Measurements from ENCODE around the gene ITGA8. TPM values are rescaled to one million over a fixed set of nuclear protein-coding genes. Genes with fewer than 3 reads are reported as not detected.

Gene ITGA8
- total RNA-seq, 1 donor, result 2.5 TPM

DNA sequence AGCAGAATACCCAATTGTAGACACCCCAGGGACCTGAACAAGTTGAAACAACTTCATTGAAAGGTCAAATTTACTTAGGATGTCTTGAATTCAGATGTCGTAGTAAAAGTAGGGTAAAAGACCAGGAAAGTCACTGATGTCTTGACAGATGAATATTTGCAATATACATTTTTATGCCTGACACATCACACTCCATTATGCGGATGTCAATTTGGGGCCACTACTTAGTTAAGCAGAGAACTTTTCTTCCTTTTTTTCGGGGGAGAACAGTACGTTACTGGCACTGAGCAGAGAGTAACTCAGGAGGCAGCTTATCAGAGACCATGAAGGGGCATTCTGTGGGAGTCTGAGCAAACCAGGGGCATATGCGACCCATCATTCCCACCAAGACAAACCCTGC lies 4.9 kb downstream of the ITGA8 start:
- no peak overlapping the region for H3K4me3 ChIP-seq (ENCODE audit: insufficient read depth, low read length)
- H3K4me1 ChIP-seq (ENCODE audit: insufficient read depth, low read length), result no peaks in the 10 kb centered on the region
- TF ChIP-seq, protein P1, sequence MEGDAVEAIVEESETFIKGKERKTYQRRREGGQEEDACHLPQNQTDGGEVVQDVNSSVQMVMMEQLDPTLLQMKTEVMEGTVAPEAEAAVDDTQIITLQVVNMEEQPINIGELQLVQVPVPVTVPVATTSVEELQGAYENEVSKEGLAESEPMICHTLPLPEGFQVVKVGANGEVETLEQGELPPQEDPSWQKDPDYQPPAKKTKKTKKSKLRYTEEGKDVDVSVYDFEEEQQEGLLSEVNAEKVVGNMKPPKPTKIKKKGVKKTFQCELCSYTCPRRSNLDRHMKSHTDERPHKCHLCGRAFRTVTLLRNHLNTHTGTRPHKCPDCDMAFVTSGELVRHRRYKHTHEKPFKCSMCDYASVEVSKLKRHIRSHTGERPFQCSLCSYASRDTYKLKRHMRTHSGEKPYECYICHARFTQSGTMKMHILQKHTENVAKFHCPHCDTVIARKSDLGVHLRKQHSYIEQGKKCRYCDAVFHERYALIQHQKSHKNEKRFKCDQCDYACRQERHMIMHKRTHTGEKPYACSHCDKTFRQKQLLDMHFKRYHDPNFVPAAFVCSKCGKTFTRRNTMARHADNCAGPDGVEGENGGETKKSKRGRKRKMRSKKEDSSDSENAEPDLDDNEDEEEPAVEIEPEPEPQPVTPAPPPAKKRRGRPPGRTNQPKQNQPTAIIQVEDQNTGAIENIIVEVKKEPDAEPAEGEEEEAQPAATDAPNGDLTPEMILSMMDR (IDR thresholded peaks at IDR 0.05; ENCODE audit: extremely low read depth, low read depth, low read length), result no peak
- no peak overlapping the region for H2AFZ ChIP-seq (ENCODE audit: low read length)
- no peaks in the 10 kb centered on the region for H3K36me3 ChIP-seq (ENCODE audit: insufficient read depth, low read length)
- DNase-seq (ENCODE audit: insufficient read length, low spot score, missing footprints), result no peak
- no peak overlapping the region for H3K4me2 ChIP-seq (ENCODE audit: insufficient read depth, low read length)
- H3K79me2 ChIP-seq (ENCODE audit: insufficient read depth, low read length), result no peaks in the 10 kb centered on the region
- H3K9me3 ChIP-seq (ENCODE audit: low read depth, low read length), result no peaks in the 10 kb centered on the region
- no peak overlapping the region for H3K27ac ChIP-seq (ENCODE audit: low read depth, low read length)
- peaks cover 29% of the 10 kb centered on the region for H3K27me3 ChIP-seq (ENCODE audit: insufficient read depth, low read length)
- no peaks in the 10 kb centered on the region for H4K20me1 ChIP-seq (ENCODE audit: insufficient read depth, low read length)

DNA sequence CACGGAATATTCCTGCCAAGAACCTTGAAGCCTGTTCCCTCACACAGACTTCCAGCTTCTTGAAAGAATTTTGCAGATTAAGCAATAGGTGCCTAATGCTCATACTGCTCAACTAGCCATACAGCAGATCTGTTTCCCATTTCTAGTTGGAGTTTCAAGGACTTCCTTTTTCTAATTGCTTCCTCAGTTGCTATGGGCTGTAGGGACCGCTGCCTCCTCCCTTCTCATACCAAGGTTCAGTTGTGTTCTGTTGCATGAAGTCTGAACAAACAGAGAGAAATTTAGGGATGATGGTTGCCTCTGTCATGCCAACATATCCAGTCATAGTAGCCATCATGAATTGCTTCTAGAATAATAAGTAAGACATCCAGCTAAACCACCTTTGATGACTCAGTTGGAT lies 6.8 kb downstream of the ITGA8 start:
- TF ChIP-seq, protein P1 (IDR thresholded peaks at IDR 0.05; ENCODE audit: extremely low read depth, low read depth, low read length), result no peak
- Histone ChIP-seq H3K4me2 (ENCODE audit: insufficient read depth, low read length) (no peak overlapping the region), H3K27ac (ENCODE audit: low read depth, low read length) (no peak overlapping the region), H3K9me3 (ENCODE audit: low read depth, low read length) (no peaks in the 10 kb centered on the region), H3K4me1 (ENCODE audit: insufficient read depth, low read length) (no peaks in the 10 kb centered on the region), H4K20me1 (ENCODE audit: insufficient read depth, low read length) (no peaks in the 10 kb centered on the region), H3K36me3 (ENCODE audit: insufficient read depth, low read length) (no peaks in the 10 kb centered on the region), H2AFZ (ENCODE audit: low read length) (no peak overlapping the region), H3K4me3 (ENCODE audit: insufficient read depth, low read length) (no peak overlapping the region), H3K27me3 (ENCODE audit: insufficient read depth, low read length) (peaks cover 12% of the 10 kb centered on the region), H3K79me2 (ENCODE audit: insufficient read depth, low read length) (no peaks in the 10 kb centered on the region)
- DNase-seq (ENCODE audit: insufficient read length, low spot score, missing footprints), result no peak

DNA sequence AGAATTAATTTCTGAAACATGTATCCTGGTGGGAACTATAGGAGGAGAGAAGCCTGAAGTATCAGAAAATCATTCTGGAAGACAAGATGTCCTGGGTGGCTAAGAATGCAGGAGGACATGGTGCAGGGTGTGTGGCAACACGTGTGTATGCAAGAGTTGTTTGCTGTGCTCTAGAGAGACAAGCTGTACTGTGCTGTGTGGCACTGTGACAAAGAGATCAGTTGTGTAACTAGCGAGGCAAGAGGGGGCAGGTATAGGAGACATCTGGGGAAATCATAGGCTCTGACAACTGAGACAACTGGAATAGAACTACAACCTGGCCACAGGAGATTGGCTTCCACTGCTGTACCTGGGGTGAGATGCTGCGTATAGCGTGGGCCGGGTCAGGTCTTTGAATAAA lies 9.3 kb downstream of the ITGA8 start:
- no peak overlapping the region for H3K4me3 ChIP-seq (ENCODE audit: insufficient read depth, low read length)
- no peak for DNase-seq (ENCODE audit: insufficient read length, low spot score, missing footprints)
- no peaks in the 10 kb centered on the region for H3K4me1 ChIP-seq (ENCODE audit: insufficient read depth, low read length)
- H3K9me3 ChIP-seq (ENCODE audit: low read depth, low read length), result no peaks in the 10 kb centered on the region
- peaks cover 6% of the 10 kb centered on the region for H3K27me3 ChIP-seq (ENCODE audit: insufficient read depth, low read length)
- H3K79me2 ChIP-seq (ENCODE audit: insufficient read depth, low read length), result no peaks in the 10 kb centered on the region
- H2AFZ ChIP-seq (ENCODE audit: low read length), result no peak overlapping the region
- H4K20me1 ChIP-seq (ENCODE audit: insufficient read depth, low read length), result no peaks in the 10 kb centered on the region
- TF ChIP-seq, protein P1 (IDR thresholded peaks at IDR 0.05; ENCODE audit: extremely low read depth, low read depth, low read length), result no peak
- H3K4me2 ChIP-seq (ENCODE audit: insufficient read depth, low read length), result no peak overlapping the region
- no peaks in the 10 kb centered on the region for H3K36me3 ChIP-seq (ENCODE audit: insufficient read depth, low read length)
- no peak overlapping the region for H3K27ac ChIP-seq (ENCODE audit: low read depth, low read length)

DNA sequence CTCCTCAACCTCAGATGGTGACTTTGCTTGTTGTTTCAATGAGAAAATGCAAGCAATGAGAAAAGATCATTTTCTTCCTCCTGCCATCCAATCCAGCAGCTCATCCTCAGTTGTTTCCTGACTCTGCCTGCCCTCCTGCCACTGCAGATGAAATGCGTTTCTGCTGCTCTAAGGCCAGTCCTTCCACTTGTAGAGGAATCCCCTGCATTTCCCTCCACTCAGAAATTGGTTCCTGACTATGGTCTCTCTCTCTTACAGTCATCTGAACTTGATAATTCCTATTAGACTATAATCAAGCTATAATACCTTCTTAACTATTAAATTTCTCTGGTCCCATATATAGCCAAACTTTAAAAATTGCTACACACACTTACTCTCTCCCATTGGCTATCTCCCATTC lies 14.4 kb downstream of the ITGA8 start:
- no peak overlapping the region for H3K27ac ChIP-seq (ENCODE audit: low read depth, low read length)
- H3K4me2 ChIP-seq (ENCODE audit: insufficient read depth, low read length), result no peak overlapping the region
- H3K27me3 ChIP-seq (ENCODE audit: insufficient read depth, low read length), result peaks cover 2% of the 10 kb centered on the region
- DNase-seq (ENCODE audit: insufficient read length, low spot score, missing footprints), result no peak
- H3K9me3 ChIP-seq (ENCODE audit: low read depth, low read length), result no peaks in the 10 kb centered on the region
- no peak overlapping the region for H2AFZ ChIP-seq (ENCODE audit: low read length)
- H3K36me3 ChIP-seq (ENCODE audit: insufficient read depth, low read length), result no peaks in the 10 kb centered on the region
- no peaks in the 10 kb centered on the region for H4K20me1 ChIP-seq (ENCODE audit: insufficient read depth, low read length)
- H3K79me2 ChIP-seq (ENCODE audit: insufficient read depth, low read length), result no peaks in the 10 kb centered on the region
- TF ChIP-seq, protein P1 (IDR thresholded peaks at IDR 0.05; ENCODE audit: extremely low read depth, low read depth, low read length), result no peak
- no peak overlapping the region for H3K4me3 ChIP-seq (ENCODE audit: insufficient read depth, low read length)
- H3K4me1 ChIP-seq (ENCODE audit: insufficient read depth, low read length), result no peaks in the 10 kb centered on the region
